ENCODE results near the gene RBM24.

The RBM24 gene

GRCh38 chr6:17258749-17259148 lies 22.4 kb upstream of the RBM24 start:
- no peak overlapping the region for H3K18ac ChIP-seq (ENCODE audit: low read depth in 1 of 2, low read length in 2 of 2)
- H3K4me1 ChIP-seq (ENCODE audit: control insufficient read depth, insufficient read depth, low read depth, low read length) = no peaks in the 10 kb centered on the region
- H3K14ac ChIP-seq (ENCODE audit: low read length in 2 of 2) = no peak overlapping the region
- no peak overlapping the region for H3K4me2 ChIP-seq (ENCODE audit: low read length, poor library complexity, severe bottlenecking)
- H2AFZ ChIP-seq (ENCODE audit: low read depth, low read length) = no peak overlapping the region
- no peak overlapping the region for H2BK5ac ChIP-seq (ENCODE audit: low read depth, low read length, poor library complexity, severe bottlenecking)
- no peak for DNase-seq
- H4K8ac ChIP-seq (ENCODE audit: low read length) = no peak overlapping the region
- H3K9ac ChIP-seq (ENCODE audit: low read length) = no peak overlapping the region
- H3K27ac ChIP-seq (ENCODE audit: low read length, poor library complexity, severe bottlenecking) = no peak overlapping the region
- H2BK15ac ChIP-seq (ENCODE audit: low read depth, poor library complexity, severe bottlenecking) = no peak overlapping the region
- no peak overlapping the region for H3K4me3 ChIP-seq (ENCODE audit: insufficient read depth in 1 of 2, low read depth in 1 of 2, low read length in 2 of 2)
- no peak overlapping the region for H2BK12ac ChIP-seq (ENCODE audit: low read length in 2 of 2)
- H4K91ac ChIP-seq (ENCODE audit: low read length) = no peak overlapping the region
- no peak overlapping the region for H3K23ac ChIP-seq (ENCODE audit: low read length in 2 of 2)
- H3K9me3 ChIP-seq (ENCODE audit: control insufficient read depth, low read length) = no peaks in the 10 kb centered on the region
- H3K4ac ChIP-seq (ENCODE audit: low read depth in 1 of 2, low read length in 2 of 2) = no peak overlapping the region
- H2AK5ac ChIP-seq (ENCODE audit: low read length, severe bottlenecking) = no peak overlapping the region
- no peaks in the 10 kb centered on the region for H3K79me1 ChIP-seq (replicated peaks; ENCODE audit: low read length, poor library complexity, severe bottlenecking)
- WGBS = 32% methylated on average over 2 of the region's 4 CpGs
- no peaks in the 10 kb centered on the region for H3K36me3 ChIP-seq (ENCODE audit: control insufficient read depth in 1 of 2, insufficient read depth in 2 of 2, low read depth in 1 of 2, low read length in 2 of 2)
- H3K27me3 ChIP-seq (ENCODE audit: control insufficient read depth in 1 of 2, insufficient read depth in 1 of 2, low read length in 2 of 2) = no peaks in the 10 kb centered on the region
- H2BK120ac ChIP-seq (ENCODE audit: low read depth, low read length) = no peak overlapping the region

- Histone ChIP-seq H3K36me3 (ENCODE audit: control insufficient read depth in 1 of 2, insufficient read depth in 2 of 2, low read depth in 1 of 2, low read length in 2 of 2) (no peaks in the 10 kb centered on the region), H3K27ac (ENCODE audit: low read length, poor library complexity, severe bottlenecking) (no peak overlapping the region), H4K8ac (ENCODE audit: low read length) (no peak overlapping the region), H2AK5ac (ENCODE audit: low read length, severe bottlenecking) (no peak overlapping the region), H3K4me1 (ENCODE audit: control insufficient read depth, insufficient read depth, low read depth, low read length) (peaks cover 2% of the 10 kb centered on the region), H3K9ac (ENCODE audit: low read length) (no peak overlapping the region), H2BK12ac (ENCODE audit: low read length in 2 of 2) (no peak overlapping the region), H2BK15ac (ENCODE audit: low read depth, poor library complexity, severe bottlenecking) (no peak overlapping the region), H2BK120ac (ENCODE audit: low read depth, low read length) (no peak overlapping the region), H4K91ac (ENCODE audit: low read length) (no peak overlapping the region), H3K4me2 (ENCODE audit: low read length, poor library complexity, severe bottlenecking) (no peak overlapping the region), H3K23ac (ENCODE audit: low read length in 2 of 2) (no peak overlapping the region), H3K18ac (ENCODE audit: low read depth in 1 of 2, low read length in 2 of 2) (no peak overlapping the region), H3K4ac (ENCODE audit: low read depth in 1 of 2, low read length in 2 of 2) (no peak overlapping the region), H3K27me3 (ENCODE audit: control insufficient read depth in 1 of 2, insufficient read depth in 1 of 2, low read length in 2 of 2) (no peaks in the 10 kb centered on the region), H3K9me3 (ENCODE audit: control insufficient read depth, low read length) (no peaks in the 10 kb centered on the region), H2BK5ac (ENCODE audit: low read depth, low read length, poor library complexity, severe bottlenecking) (no peak overlapping the region), H3K79me1 (replicated peaks; ENCODE audit: low read length, poor library complexity, severe bottlenecking) (no peaks in the 10 kb centered on the region), H3K14ac (ENCODE audit: low read length in 2 of 2) (no peak overlapping the region), H2AFZ (ENCODE audit: low read depth, low read length) (no peak overlapping the region), H3K4me3 (ENCODE audit: insufficient read depth in 1 of 2, low read depth in 1 of 2, low read length in 2 of 2) (no peak overlapping the region)
- no peak for DNase-seq
Observed at GRCh38 chr6:17265570-17265969, 15.6 kb upstream of the RBM24 start.

GRCh38 chr6:17267566-17267965 lies 13.6 kb upstream of the RBM24 start:
- Histone ChIP-seq H3K79me1 (replicated peaks; ENCODE audit: low read length, poor library complexity, severe bottlenecking) (no peaks in the 10 kb centered on the region), H3K4ac (ENCODE audit: low read depth in 1 of 2, low read length in 2 of 2) (no peak overlapping the region), H3K18ac (ENCODE audit: low read depth in 1 of 2, low read length in 2 of 2) (no peak overlapping the region), H2BK120ac (ENCODE audit: low read depth, low read length) (no peak overlapping the region), H3K27me3 (ENCODE audit: control insufficient read depth in 1 of 2, insufficient read depth in 1 of 2, low read length in 2 of 2) (no peaks in the 10 kb centered on the region), H2AFZ (ENCODE audit: low read depth, low read length) (no peak overlapping the region), H3K4me1 (ENCODE audit: control insufficient read depth, insufficient read depth, low read depth, low read length) (peaks cover 2% of the 10 kb centered on the region), H3K14ac (ENCODE audit: low read length in 2 of 2) (no peak overlapping the region), H2AK5ac (ENCODE audit: low read length, severe bottlenecking) (no peak overlapping the region), H3K27ac (ENCODE audit: low read length, poor library complexity, severe bottlenecking) (no peak overlapping the region), H3K36me3 (ENCODE audit: control insufficient read depth in 1 of 2, insufficient read depth in 2 of 2, low read depth in 1 of 2, low read length in 2 of 2) (no peaks in the 10 kb centered on the region), H3K9me3 (ENCODE audit: control insufficient read depth, low read length) (no peaks in the 10 kb centered on the region), H3K4me3 (ENCODE audit: insufficient read depth in 1 of 2, low read depth in 1 of 2, low read length in 2 of 2) (no peak overlapping the region), H3K23ac (ENCODE audit: low read length in 2 of 2) (no peak overlapping the region), H2BK12ac (ENCODE audit: low read length in 2 of 2) (no peak overlapping the region), H2BK15ac (ENCODE audit: low read depth, poor library complexity, severe bottlenecking) (no peak overlapping the region), H3K9ac (ENCODE audit: low read length) (no peak overlapping the region), H3K4me2 (ENCODE audit: low read length, poor library complexity, severe bottlenecking) (no peak overlapping the region), H4K8ac (ENCODE audit: low read length) (no peak overlapping the region), H2BK5ac (ENCODE audit: low read depth, low read length, poor library complexity, severe bottlenecking) (no peak overlapping the region), H4K91ac (ENCODE audit: low read length) (no peak overlapping the region)
- WGBS = 100% methylated on average over 2 of the region's 3 CpGs
- DNase-seq = no peak

GRCh38 chr6:17268114-17268513 lies 13.0 kb upstream of the RBM24 start:
- H2AK5ac ChIP-seq (ENCODE audit: low read length, severe bottlenecking) = no peak overlapping the region
- H3K14ac ChIP-seq (ENCODE audit: low read length in 2 of 2) = no peak overlapping the region
- H4K91ac ChIP-seq (ENCODE audit: low read length) = no peak overlapping the region
- H3K4me2 ChIP-seq (ENCODE audit: low read length, poor library complexity, severe bottlenecking) = no peak overlapping the region
- no peak overlapping the region for H3K4me3 ChIP-seq (ENCODE audit: insufficient read depth in 1 of 2, low read depth in 1 of 2, low read length in 2 of 2)
- H3K9me3 ChIP-seq (ENCODE audit: control insufficient read depth, low read length) = no peaks in the 10 kb centered on the region
- no peak overlapping the region for H2BK120ac ChIP-seq (ENCODE audit: low read depth, low read length)
- H3K27me3 ChIP-seq (ENCODE audit: control insufficient read depth in 1 of 2, insufficient read depth in 1 of 2, low read length in 2 of 2) = no peaks in the 10 kb centered on the region
- H3K23ac ChIP-seq (ENCODE audit: low read length in 2 of 2) = no peak overlapping the region
- H3K36me3 ChIP-seq (ENCODE audit: control insufficient read depth in 1 of 2, insufficient read depth in 2 of 2, low read depth in 1 of 2, low read length in 2 of 2) = no peaks in the 10 kb centered on the region
- H3K27ac ChIP-seq (ENCODE audit: low read length, poor library complexity, severe bottlenecking) = no peak overlapping the region
- DNase-seq = peak; percentile 13
- no peak overlapping the region for H2BK15ac ChIP-seq (ENCODE audit: low read depth, poor library complexity, severe bottlenecking)
- no peak overlapping the region for H2AFZ ChIP-seq (ENCODE audit: low read depth, low read length)
- peaks cover 2% of the 10 kb centered on the region for H3K4me1 ChIP-seq (ENCODE audit: control insufficient read depth, insufficient read depth, low read depth, low read length)
- no peak overlapping the region for H3K4ac ChIP-seq (ENCODE audit: low read depth in 1 of 2, low read length in 2 of 2)
- H3K79me1 ChIP-seq (replicated peaks; ENCODE audit: low read length, poor library complexity, severe bottlenecking) = no peaks in the 10 kb centered on the region
- no peak overlapping the region for H2BK12ac ChIP-seq (ENCODE audit: low read length in 2 of 2)
- no peak overlapping the region for H3K9ac ChIP-seq (ENCODE audit: low read length)
- H4K8ac ChIP-seq (ENCODE audit: low read length) = no peak overlapping the region
- WGBS = 65% methylated on average over 5 of the region's 6 CpGs
- no peak overlapping the region for H2BK5ac ChIP-seq (ENCODE audit: low read depth, low read length, poor library complexity, severe bottlenecking)
- no peak overlapping the region for H3K18ac ChIP-seq (ENCODE audit: low read depth in 1 of 2, low read length in 2 of 2)

Data from mesenchymal stem cell (in vitro differentiated cells and primary cell).